OCI-LY1 (cell line): ENCODE data around the gene FARP1.

Experiments
- H2AFZ ChIP-seq: fragments of 200-600 bp; sonication (generic), shearing (Covaris generic); 2 replicates; pipeline ENCODE4 v1.6.0; 2014; ENCODE audit warnings: antibody characterized with exemption, mild to moderate bottlenecking, low read length
- H3F3A ChIP-seq: fragments of 200-600 bp; sonication (generic), shearing (Covaris generic); 2 replicates; pipeline ENCODE4 v1.6.0; 2014; ENCODE audit warnings: mild to moderate bottlenecking, antibody characterized with exemption, low read length, moderate library complexity; ENCODE audit not compliant: insufficient read depth
- H3K27ac ChIP-seq: fragments of 200-600 bp; sonication (generic); 2 replicates; pipeline ENCODE4 v1.5.1; 2014; ENCODE audit warnings: low read length, mixed run types, mild to moderate bottlenecking, low read depth; ENCODE audit not compliant: poor library complexity, severe bottlenecking
- H3K27me3 ChIP-seq: fragments of 200-600 bp; sonication (generic); 2 replicates; pipeline ENCODE4 v1.6.0; 2014; ENCODE audit warnings: antibody characterized with exemption, mild to moderate bottlenecking, low read length, moderate library complexity; ENCODE audit not compliant: insufficient read depth
- H3K36me3 ChIP-seq: fragments of 200-600 bp; sonication (generic); 2 replicates; pipeline ENCODE4 v1.6.1; 2014; ENCODE audit warnings: mild to moderate bottlenecking, antibody characterized with exemption, low read length, moderate library complexity, mixed read lengths; ENCODE audit not compliant: insufficient read depth
- H3K4me1 ChIP-seq: fragments of 200-600 bp; sonication (generic); 2 replicates; pipeline ENCODE4 v1.5.1; 2014; ENCODE audit warnings: mild to moderate bottlenecking, low read length, moderate library complexity; ENCODE audit not compliant: insufficient read depth, severe bottlenecking
- H3K4me2 ChIP-seq: fragments of 200-600 bp; sonication (generic), shearing (Covaris generic); 2 replicates; pipeline ENCODE4 v1.6.1; 2014; ENCODE audit warnings: low read length
- H3K4me3 ChIP-seq: fragments of 200-600 bp; sonication (generic); 2 replicates; pipeline ENCODE4 v1.5.1; 2014; ENCODE audit warnings: low read length, low read depth, mild to moderate bottlenecking, mixed read lengths; ENCODE audit not compliant: poor library complexity, severe bottlenecking
- H3K79me2 ChIP-seq: fragments of 200-600 bp; shearing (Covaris generic); 2 replicates; pipeline ENCODE4 v1.6.1; 2016; ENCODE audit warnings: mixed run types, low read length, mixed read lengths; ENCODE audit not compliant: insufficient read depth
- H3K9ac ChIP-seq: fragments of 200-600 bp; sonication (generic), shearing (Covaris generic); 2 replicates; pipeline ENCODE4 v1.6.1; 2014; ENCODE audit warnings: mild to moderate bottlenecking, low read length, mixed read lengths
- H3K9me2 ChIP-seq: fragments of 200-600 bp; sonication (generic), shearing (Covaris generic); 2 replicates; pipeline ENCODE4 v1.6.1; 2014; ENCODE audit warnings: low read depth, mild to moderate bottlenecking, low read length, mixed read lengths
- H3K9me3 ChIP-seq: fragments of 200-600 bp; shearing (Covaris generic); 2 replicates; pipeline ENCODE4 v1.6.1; 2014; ENCODE audit warnings: low read length, mixed read lengths
- H4K20me1 ChIP-seq: fragments of 200-600 bp; sonication (generic), shearing (Covaris generic); 2 replicates; pipeline ENCODE4 v1.6.0; 2016; ENCODE audit warnings: mild to moderate bottlenecking, low read length; ENCODE audit not compliant: insufficient read depth
- EZH2 ChIP-seq: fragments of 200-600 bp; sonication (generic), shearing (Covaris generic); IDR thresholded peaks from 2 replicates; pipeline ENCODE4 v1.8.0; 2017; ENCODE audit warnings: borderline replicate concordance, mixed run types, mild to moderate bottlenecking, antibody characterized with exemption, low read length, moderate library complexity, mixed read lengths
- TF ChIP-seq, protein P1 (sequence below): fragments of 200-600 bp; sonication (generic), shearing (Covaris generic); IDR thresholded peaks from 2 replicates; pipeline ENCODE4 v1.5.1; 2017; ENCODE audit warnings: mild to moderate bottlenecking, antibody characterized with exemption, low read length, moderate library complexity, mixed read lengths

Gene FARP1

DNA sequence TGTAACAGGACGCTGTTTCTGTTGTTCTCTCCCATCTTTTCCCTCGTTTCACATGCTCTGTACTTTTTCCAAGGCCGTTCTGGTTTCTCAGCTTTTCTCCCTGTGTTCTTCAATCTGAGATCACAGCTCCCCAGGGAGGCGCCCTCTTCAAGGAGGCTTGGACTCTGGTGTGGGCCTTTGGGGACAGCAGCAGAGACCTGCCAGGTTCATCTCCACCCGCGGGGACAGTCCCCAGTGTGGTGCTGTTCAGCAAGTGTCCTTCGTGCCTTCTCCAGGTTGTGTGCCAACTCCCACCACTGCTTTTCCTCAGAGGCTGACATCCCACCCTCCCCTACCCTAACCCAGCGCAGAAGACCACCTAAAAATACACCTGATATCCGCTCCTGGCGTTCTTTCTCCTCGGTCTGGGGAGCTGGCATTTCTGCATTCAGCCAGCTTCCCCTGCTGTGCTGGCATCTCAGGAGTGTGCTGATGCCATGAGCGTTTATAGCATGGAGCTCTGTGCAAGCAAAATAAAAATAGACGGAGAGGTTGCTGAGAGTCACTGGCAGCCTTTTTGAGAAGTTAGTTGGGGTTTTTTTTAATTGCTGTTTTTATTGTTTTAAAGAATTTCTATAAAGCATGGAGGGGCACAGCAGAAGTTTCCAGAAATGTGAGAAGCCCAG, 284.6 kb downstream of the FARP1 start:
- Histone ChIP-seq H4K20me1 (no peaks in the 10 kb centered on the region), H3K79me2 (no peaks in the 10 kb centered on the region), H3K36me3 (no peaks in the 10 kb centered on the region)

DNA sequence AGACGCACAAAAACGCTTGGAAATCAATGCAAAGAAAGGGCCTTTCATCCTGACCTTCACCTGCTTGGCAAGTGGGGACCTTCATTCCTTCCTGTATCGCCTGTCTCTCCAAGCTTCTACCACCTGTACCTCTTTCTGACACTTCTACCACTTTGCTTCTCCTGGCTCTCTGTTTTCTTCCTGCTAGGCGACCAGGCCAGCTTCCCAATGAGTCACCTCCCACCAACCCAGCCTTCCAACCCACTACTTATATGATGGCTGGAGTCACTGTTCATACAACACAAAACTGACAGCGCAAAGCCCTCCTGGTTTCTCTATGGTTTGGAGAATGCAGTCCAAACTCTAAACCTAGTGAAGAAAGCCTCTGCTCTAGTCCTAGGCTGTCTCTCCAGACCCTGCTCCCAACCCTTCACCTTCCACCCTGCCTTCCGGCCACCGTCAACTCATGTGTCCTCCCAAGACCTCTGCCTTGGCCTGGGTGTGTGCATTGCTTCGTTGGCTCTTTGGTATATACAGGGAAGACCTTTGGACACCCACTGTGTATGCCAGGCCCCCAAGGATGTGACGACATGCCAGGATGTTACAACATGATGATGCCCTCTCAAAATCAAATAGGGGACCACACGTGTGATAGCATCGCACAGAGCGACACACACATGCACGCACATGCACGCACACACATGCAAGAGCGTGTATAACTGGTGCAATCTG, 285.5 kb downstream of the FARP1 start:
- Histone ChIP-seq H2AFZ (no peak overlapping the region), H3K9me2 (no peaks in the 10 kb centered on the region), H4K20me1 (no peaks in the 10 kb centered on the region), H3K27me3 (peaks cover 7% of the 10 kb centered on the region), H3K4me2 (no peak overlapping the region), H3K9ac (no peak overlapping the region), H3K36me3 (no peaks in the 10 kb centered on the region), H3K4me1 (no peaks in the 10 kb centered on the region), H3K9me3 (no peaks in the 10 kb centered on the region), H3F3A (no peaks in the 10 kb centered on the region), H3K27ac (no peak overlapping the region), H3K4me3 (no peak overlapping the region), H3K79me2 (no peaks in the 10 kb centered on the region)
- no peak for TF ChIP-seq EZH2
- TF ChIP-seq, protein P1, sequence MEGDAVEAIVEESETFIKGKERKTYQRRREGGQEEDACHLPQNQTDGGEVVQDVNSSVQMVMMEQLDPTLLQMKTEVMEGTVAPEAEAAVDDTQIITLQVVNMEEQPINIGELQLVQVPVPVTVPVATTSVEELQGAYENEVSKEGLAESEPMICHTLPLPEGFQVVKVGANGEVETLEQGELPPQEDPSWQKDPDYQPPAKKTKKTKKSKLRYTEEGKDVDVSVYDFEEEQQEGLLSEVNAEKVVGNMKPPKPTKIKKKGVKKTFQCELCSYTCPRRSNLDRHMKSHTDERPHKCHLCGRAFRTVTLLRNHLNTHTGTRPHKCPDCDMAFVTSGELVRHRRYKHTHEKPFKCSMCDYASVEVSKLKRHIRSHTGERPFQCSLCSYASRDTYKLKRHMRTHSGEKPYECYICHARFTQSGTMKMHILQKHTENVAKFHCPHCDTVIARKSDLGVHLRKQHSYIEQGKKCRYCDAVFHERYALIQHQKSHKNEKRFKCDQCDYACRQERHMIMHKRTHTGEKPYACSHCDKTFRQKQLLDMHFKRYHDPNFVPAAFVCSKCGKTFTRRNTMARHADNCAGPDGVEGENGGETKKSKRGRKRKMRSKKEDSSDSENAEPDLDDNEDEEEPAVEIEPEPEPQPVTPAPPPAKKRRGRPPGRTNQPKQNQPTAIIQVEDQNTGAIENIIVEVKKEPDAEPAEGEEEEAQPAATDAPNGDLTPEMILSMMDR, result no peak

More for the DNA sequence above, 284.6 kb downstream of the FARP1 start:
- Histone ChIP-seq H3K9me2 (no peaks in the 10 kb centered on the region), H3K27me3 (peaks cover 11% of the 10 kb centered on the region), H3K9me3 (no peaks in the 10 kb centered on the region), H3K4me1 (no peaks in the 10 kb centered on the region), H3K4me3 (no peak overlapping the region), H3K9ac (no peak overlapping the region), H3K27ac (no peak overlapping the region), H2AFZ (no peak overlapping the region), H3K4me2 (no peak overlapping the region), H3F3A (no peaks in the 10 kb centered on the region)
- TF ChIP-seq, protein P1, result no peak
- TF ChIP-seq EZH2, result no peak

DNA sequence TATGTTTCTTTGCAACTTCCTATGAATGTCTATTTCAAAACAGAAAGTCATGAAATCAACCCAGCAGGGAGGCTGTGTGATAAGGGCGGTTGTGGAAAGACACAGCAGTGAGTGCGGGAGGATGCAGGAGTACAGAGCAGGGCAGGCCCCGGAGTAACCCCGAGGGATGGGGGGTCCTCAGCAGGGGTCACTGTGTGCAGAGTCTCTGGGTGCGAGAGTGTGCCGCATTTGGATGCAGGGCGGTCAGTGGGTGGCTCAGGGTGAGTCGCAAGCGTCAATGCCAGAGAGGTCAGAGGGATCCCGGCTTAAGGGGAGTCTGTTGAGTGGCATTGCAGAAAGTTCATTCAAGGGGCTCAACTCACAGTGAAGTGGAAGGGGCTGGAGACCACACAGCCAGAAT, 286.2 kb downstream of the FARP1 start:
- H3K9me3 ChIP-seq, result no peaks in the 10 kb centered on the region
- H3K36me3 ChIP-seq, result no peaks in the 10 kb centered on the region
- H3K27me3 ChIP-seq, result peaks cover under 1% of the 10 kb centered on the region; the same call in 1 of the 2 replicates

More for the DNA sequence above, 286.2 kb downstream of the FARP1 start:
- no peaks in the 10 kb centered on the region for H3K4me1 ChIP-seq
- TF ChIP-seq, protein P1, result no peak
- no peak for TF ChIP-seq EZH2
- no peak overlapping the region for H3K27ac ChIP-seq
- H3K4me3 ChIP-seq, result no peak overlapping the region
- no peaks in the 10 kb centered on the region for H3K9me2 ChIP-seq
- H3F3A ChIP-seq, result no peaks in the 10 kb centered on the region
- no peak overlapping the region for H3K4me2 ChIP-seq
- H2AFZ ChIP-seq, result no peak overlapping the region
- no peaks in the 10 kb centered on the region for H3K79me2 ChIP-seq
- H3K9ac ChIP-seq, result no peak overlapping the region
- H4K20me1 ChIP-seq, result no peaks in the 10 kb centered on the region
